DOHH2 (cell line): ENCODE results near the gene RNF224.
"Not testable (repeated sequence)": the region's sequence is repeated elsewhere in the genome, so short reads cannot be mapped to it uniquely, and the experiment has no call there.

Experiments
- H3F3A ChIP-seq: fragments of 200-600 bp; sonication (generic), shearing (Covaris generic); 2 replicates; pipeline ENCODE4 v1.6.0; 2016; ENCODE audit warnings: antibody characterized with exemption, mild to moderate bottlenecking; ENCODE audit not compliant: control insufficient read depth, insufficient read depth
- H3K27ac ChIP-seq: fragments of 200-600 bp; sonication (generic); 2 replicates; pipeline ENCODE4 v1.5.1; 2014; ENCODE audit warnings: low read depth, mild to moderate bottlenecking, low read length, moderate library complexity
- H3K27me3 ChIP-seq: fragments of 200-600 bp; sonication (generic); 2 replicates; pipeline ENCODE4 v1.6.1; 2014; ENCODE audit warnings: mild to moderate bottlenecking, low read length, mixed read lengths; ENCODE audit not compliant: control insufficient read depth
- H3K36me3 ChIP-seq: fragments of 200-600 bp; sonication (generic); 2 replicates; pipeline ENCODE4 v1.6.1; 2014; ENCODE audit warnings: mild to moderate bottlenecking, low read length, moderate library complexity, mixed read lengths; ENCODE audit not compliant: control insufficient read depth
- H3K4me1 ChIP-seq: fragments of 200-600 bp; sonication (generic); 2 replicates; pipeline ENCODE4 v1.6.1; 2014; ENCODE audit warnings: mild to moderate bottlenecking, low read length, mixed read lengths; ENCODE audit not compliant: control insufficient read depth
- H3K4me2 ChIP-seq: fragments of 200-600 bp; sonication (generic); 2 replicates; pipeline ENCODE4 v1.6.0; 2014; ENCODE audit warnings: mild to moderate bottlenecking, low read length, moderate library complexity
- H3K4me3 ChIP-seq: fragments of 200-600 bp; sonication (generic); 2 replicates; pipeline ENCODE4 v1.5.1; 2014; ENCODE audit warnings: mild to moderate bottlenecking, low read length, mixed read lengths
- H3K79me2 ChIP-seq: fragments of 200-600 bp; sonication (generic); 2 replicates; pipeline ENCODE4 v1.6.1; 2014; ENCODE audit warnings: mild to moderate bottlenecking, low read length, mixed read lengths; ENCODE audit not compliant: control insufficient read depth
- H3K9me2 ChIP-seq: fragments of 200-600 bp; sonication (generic); replicated peaks from 2 replicates; pipeline ENCODE4 v1.6.1; 2014; ENCODE audit warnings: mild to moderate bottlenecking, low read length, mixed read lengths; ENCODE audit not compliant: control insufficient read depth
- H3K9me3 ChIP-seq: fragments of 200-600 bp; sonication (generic); 2 replicates; pipeline ENCODE4 v1.6.1; 2014; ENCODE audit warnings: antibody characterized with exemption, low read length, mixed read lengths; ENCODE audit not compliant: control insufficient read depth, insufficient read depth
- H4K20me1 ChIP-seq: fragments of 200-600 bp; sonication (generic); 2 replicates; pipeline ENCODE4 v1.6.0; 2014; ENCODE audit warnings: low read depth, mild to moderate bottlenecking, antibody characterized with exemption, low read length, moderate library complexity; ENCODE audit not compliant: control insufficient read depth, insufficient read depth
- EZH2phosphoT487 ChIP-seq: fragments of 200-600 bp; sonication (generic); IDR thresholded peaks from 2 replicates; pipeline ENCODE4 v1.6.1; 2017; ENCODE audit warnings: borderline replicate concordance, mild to moderate bottlenecking, antibody characterized with exemption, low read length, moderate library complexity, mixed read lengths
- TF ChIP-seq, protein P1 (sequence below): fragments of 200-600 bp; sonication (generic); IDR thresholded peaks from one replicate; pipeline ENCODE4 v1.5.1; 2014; ENCODE audit warnings: antibody characterized with exemption, mild to moderate bottlenecking, low read depth, low read length; ENCODE audit not compliant: poor library complexity, severe bottlenecking

Gene RNF224

GRCh38 chr9:137240841-137241489 lies 13.7 kb downstream of the RNF224 start, which contains the start of gene TUBB4B:
TSS of gene TUBB4B (plus strand) at chr9:137241287. CDS start at chr9:137241361, 74 bp downstream.
- no peaks in the 10 kb centered on the region for H3K9me2 ChIP-seq
- TF ChIP-seq, protein P1, sequence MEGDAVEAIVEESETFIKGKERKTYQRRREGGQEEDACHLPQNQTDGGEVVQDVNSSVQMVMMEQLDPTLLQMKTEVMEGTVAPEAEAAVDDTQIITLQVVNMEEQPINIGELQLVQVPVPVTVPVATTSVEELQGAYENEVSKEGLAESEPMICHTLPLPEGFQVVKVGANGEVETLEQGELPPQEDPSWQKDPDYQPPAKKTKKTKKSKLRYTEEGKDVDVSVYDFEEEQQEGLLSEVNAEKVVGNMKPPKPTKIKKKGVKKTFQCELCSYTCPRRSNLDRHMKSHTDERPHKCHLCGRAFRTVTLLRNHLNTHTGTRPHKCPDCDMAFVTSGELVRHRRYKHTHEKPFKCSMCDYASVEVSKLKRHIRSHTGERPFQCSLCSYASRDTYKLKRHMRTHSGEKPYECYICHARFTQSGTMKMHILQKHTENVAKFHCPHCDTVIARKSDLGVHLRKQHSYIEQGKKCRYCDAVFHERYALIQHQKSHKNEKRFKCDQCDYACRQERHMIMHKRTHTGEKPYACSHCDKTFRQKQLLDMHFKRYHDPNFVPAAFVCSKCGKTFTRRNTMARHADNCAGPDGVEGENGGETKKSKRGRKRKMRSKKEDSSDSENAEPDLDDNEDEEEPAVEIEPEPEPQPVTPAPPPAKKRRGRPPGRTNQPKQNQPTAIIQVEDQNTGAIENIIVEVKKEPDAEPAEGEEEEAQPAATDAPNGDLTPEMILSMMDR: no peak
- TF ChIP-seq EZH2phosphoT487: no peak
- peaks cover 52% of the 10 kb centered on the region for H3K79me2 ChIP-seq
- peak within 1 kb of the TSS; percentile 82 for H3K4me2 ChIP-seq
- H3K27ac ChIP-seq: peak within 1 kb of the TSS; percentile 85
- peak within 1 kb of the TSS; percentile 84 for H3K4me3 ChIP-seq
- H3K4me1 ChIP-seq: peaks cover 60% of the 10 kb centered on the region
- H3F3A ChIP-seq: peaks cover 9% of the 10 kb centered on the region
- no peaks in the 10 kb centered on the region for H3K27me3 ChIP-seq
- H3K36me3 ChIP-seq: peaks cover 29% of the 10 kb centered on the region
- peaks cover 21% of the 10 kb centered on the region for H4K20me1 ChIP-seq
- H3K9me3 ChIP-seq: no peaks in the 10 kb centered on the region

- Histone ChIP-seq H3K27ac (peak overlapping the region; percentile 40), H4K20me1 (peaks cover 21% of the 10 kb centered on the region), H3K79me2 (peaks cover 52% of the 10 kb centered on the region), H3K4me2 (peak overlapping the region; percentile 82), H3K9me2 (no peaks in the 10 kb centered on the region), H3F3A (peaks cover 9% of the 10 kb centered on the region), H3K27me3 (no peaks in the 10 kb centered on the region), H3K4me1 (peaks cover 60% of the 10 kb centered on the region), H3K36me3 (peaks cover 29% of the 10 kb centered on the region), H3K9me3 (no peaks in the 10 kb centered on the region), H3K4me3 (peak overlapping the region; percentile 84)
- TF ChIP-seq, protein P1: no peak
- no peak for TF ChIP-seq EZH2phosphoT487
These were observed 14.4 kb downstream of the RNF224 start for GRCh38 chr9:137241490-137242268.

DNA sequence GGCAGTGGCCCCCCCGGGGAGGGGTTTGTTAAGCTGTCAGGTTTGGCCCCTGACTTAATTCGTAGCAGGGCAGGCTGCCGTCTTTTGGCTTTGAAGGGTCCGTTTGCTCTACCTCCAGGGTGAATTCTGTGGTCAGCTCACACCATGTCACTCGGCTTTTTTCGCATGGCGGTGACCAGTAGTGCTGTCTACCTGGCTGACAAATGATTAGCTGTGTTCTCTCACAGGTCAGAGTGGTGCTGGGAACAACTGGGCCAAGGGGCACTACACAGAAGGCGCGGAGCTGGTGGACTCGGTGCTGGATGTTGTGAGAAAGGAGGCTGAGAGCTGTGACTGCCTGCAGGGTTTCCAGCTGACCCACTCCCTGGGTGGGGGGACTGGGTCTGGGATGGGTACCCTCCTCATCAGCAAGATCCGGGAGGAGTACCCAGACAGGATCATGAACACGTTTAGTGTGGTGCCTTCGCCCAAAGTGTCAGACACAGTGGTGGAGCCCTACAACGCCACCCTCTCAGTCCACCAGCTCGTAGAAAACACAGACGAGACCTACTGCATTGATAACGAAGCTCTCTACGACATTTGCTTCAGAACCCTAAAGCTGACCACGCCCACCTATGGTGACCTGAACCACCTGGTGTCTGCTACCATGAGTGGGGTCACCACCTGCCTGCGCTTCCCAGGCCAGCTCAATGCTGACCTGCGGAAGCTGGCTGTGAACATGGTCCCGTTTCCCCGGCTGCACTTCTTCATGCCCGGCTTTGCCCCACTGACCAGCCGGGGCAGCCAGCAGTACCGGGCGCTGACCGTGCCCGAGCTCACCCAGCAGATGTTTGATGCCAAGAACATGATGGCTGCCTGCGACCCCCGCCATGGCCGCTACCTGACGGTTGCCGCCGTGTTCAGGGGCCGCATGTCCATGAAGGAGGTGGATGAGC lies 15.2 kb downstream of the RNF224 start:
- H3K27me3 ChIP-seq: no peaks in the 10 kb centered on the region
- H3K9me3 ChIP-seq: no peaks in the 10 kb centered on the region
- H3K4me2 ChIP-seq: peak overlapping the region; percentile 82
- no peak overlapping the region for H3K27ac ChIP-seq
- H4K20me1 ChIP-seq: peaks cover 21% of the 10 kb centered on the region
- H3K4me1 ChIP-seq: peaks cover 53% of the 10 kb centered on the region
- H3K36me3 ChIP-seq: peaks cover 29% of the 10 kb centered on the region
- no peaks in the 10 kb centered on the region for H3K9me2 ChIP-seq
- peak overlapping the region; percentile 84 for H3K4me3 ChIP-seq
- TF ChIP-seq EZH2phosphoT487: no peak
- TF ChIP-seq, protein P1: no peak
- peaks cover 9% of the 10 kb centered on the region for H3F3A ChIP-seq
- H3K79me2 ChIP-seq: peaks cover 45% of the 10 kb centered on the region

DNA sequence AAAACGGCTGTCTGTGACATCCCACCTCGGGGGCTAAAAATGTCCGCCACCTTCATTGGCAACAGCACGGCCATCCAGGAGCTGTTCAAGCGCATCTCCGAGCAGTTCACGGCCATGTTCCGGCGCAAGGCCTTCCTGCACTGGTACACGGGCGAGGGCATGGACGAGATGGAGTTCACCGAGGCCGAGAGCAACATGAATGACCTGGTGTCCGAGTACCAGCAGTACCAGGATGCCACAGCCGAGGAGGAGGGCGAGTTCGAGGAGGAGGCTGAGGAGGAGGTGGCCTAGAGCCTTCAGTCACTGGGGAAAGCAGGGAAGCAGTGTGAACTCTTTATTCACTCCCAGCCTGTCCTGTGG lies 15.9 kb downstream of the RNF224 start:
- H3K27me3 ChIP-seq, H3K9me3 ChIP-seq, H3K9me2 ChIP-seq, H3K27ac ChIP-seq, H3F3A ChIP-seq: not testable (repeated sequence)
- peaks cover 29% of the 10 kb centered on the region for H3K36me3 ChIP-seq
- peaks cover 46% of the 10 kb centered on the region for H3K4me1 ChIP-seq
- peak overlapping the region; percentile 82 for H3K4me2 ChIP-seq
- H3K79me2 ChIP-seq: peaks cover 38% of the 10 kb centered on the region
- H3K4me3 ChIP-seq: peak overlapping the region; percentile 84
- H4K20me1 ChIP-seq: peaks cover 21% of the 10 kb centered on the region
